CD1c-positive myeloid dendritic cell (primary cell): ENCODE measurements around the gene IL34.

Experiments
- DNase-seq: peaks from one replicate; pipeline ENCODE4 v3.0.0-alpha.2; 2016; ENCODE audit errors: extremely low spot score

Gene IL34

GRCh38 chr16:70676675-70677498, 30.5 kb downstream of the IL34 start:
- DNase-seq = no peak

GRCh38 chr16:70677499-70678120, 31.3 kb downstream of the IL34 start:
- no peak for DNase-seq

GRCh38 chr16:70678121-70678897, 31.9 kb downstream of the IL34 start:
- DNase-seq = no peak

GRCh38 chr16:70678898-70679670, 32.7 kb downstream of the IL34 start:
- no peak for DNase-seq

- no peak for DNase-seq
Observed at GRCh38 chr16:70679671-70680494, 33.5 kb downstream of the IL34 start.

- DNase-seq = no peak
Observed at GRCh38 chr16:70680495-70681381, 34.4 kb downstream of the IL34 start.

GRCh38 chr16:70681382-70682238, 35.3 kb downstream of the IL34 start:
- DNase-seq = no peak

GRCh38 chr16:70682239-70683145, 36.1 kb downstream of the IL34 start:
- DNase-seq = no peak

GRCh38 chr16:70683146-70683944, 37.0 kb downstream of the IL34 start:
- DNase-seq = no peak

- no peak for DNase-seq
Observed at GRCh38 chr16:70684146-70685060, 38.0 kb downstream of the IL34 start.

GRCh38 chr16:70685061-70685937, 38.9 kb downstream of the IL34 start:
- DNase-seq = no peak

GRCh38 chr16:70685938-70686375, 39.6 kb downstream of the IL34 start, which contains the start of gene MTSS2:
Gene MTSS2, minus strand, starts transcription at chr16:70686053. Its CDS starts 262 bp downstream, at chr16:70685791.
- DNase-seq = peak; percentile 7

- DNase-seq = no peak
Observed at GRCh38 chr16:70686376-70687101, 40.2 kb downstream of the IL34 start.

GRCh38 chr16:70687102-70687511, 40.7 kb downstream of the IL34 start:
- no peak for DNase-seq
